Measurements from ENCODE around the gene MRM2.

The MRM2 gene

DNA sequence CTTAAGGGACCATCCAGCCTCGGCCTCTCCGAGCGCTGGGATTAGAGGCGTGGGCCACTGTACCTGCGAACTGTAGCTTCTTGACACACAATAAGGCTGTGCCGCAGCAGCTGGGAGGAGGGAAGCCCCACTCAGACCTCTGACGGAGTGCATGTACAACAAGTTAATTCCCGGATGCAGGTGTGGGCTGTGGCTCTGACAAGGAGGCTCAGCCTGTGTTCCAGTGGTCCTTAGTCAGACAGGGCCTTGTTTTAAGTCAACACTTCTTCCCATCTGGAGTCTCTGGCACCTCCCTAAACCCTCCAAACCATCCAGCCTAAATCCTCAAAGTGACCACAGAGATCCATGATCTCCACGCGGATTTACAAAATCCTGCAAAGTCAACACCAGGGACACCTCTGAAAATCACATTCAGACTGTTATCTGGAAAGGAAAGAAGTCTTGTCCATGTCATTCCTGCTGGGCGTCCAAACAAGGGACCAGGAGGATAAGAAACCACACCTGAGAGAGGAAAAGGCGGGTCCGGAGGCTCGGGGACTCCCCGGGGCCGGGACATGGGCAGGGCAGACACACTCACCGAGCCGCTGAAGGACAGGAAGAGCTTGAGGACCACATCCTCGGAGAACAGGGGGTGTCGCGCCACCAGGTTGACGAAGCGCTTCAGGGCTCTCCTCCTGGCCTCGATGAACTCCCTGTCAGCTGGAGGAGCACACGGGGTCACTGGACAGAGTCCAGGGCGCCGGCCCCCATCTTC lies 29.4 kb upstream of the MRM2 start:
- H3K27ac ChIP-seq (ENCODE audit: extremely low read depth, low read depth, low read length): no peak overlapping the region
- no peaks in the 10 kb centered on the region for H3K4me1 ChIP-seq (ENCODE audit: control insufficient read depth, insufficient read depth, low read length)
- POLR2A ChIA-PET: no interaction called here
- no peaks in the 10 kb centered on the region for H3K9me3 ChIP-seq (ENCODE audit: control insufficient read depth, insufficient read depth, low read depth, low read length)
- peaks cover 0 to 4% of the 10 kb centered on the region in 2 experiments; a peak in 1 of 3 replicates for H3K36me3 ChIP-seq (ENCODE audit: control insufficient read depth in 2 of 2, insufficient read depth in 1 of 2, low read length in 2 of 2)
- no peak overlapping the region for H3K4me3 ChIP-seq (ENCODE audit: low read depth, low read length)
- TF ChIP-seq ZFHX2 (tag by site-specific recombination; conservative IDR thresholded peaks at IDR 0.05) (no peak), EGR2 (tag by site-specific recombination; IDR thresholded peaks at IDR 0.05; ENCODE audit: low read depth) (no peak), ZNF112 (tag by site-specific recombination; IDR thresholded peaks at IDR 0.05) (no peak), ZEB2 (tag by site-specific recombination; IDR thresholded peaks at IDR 0.05) (no peak), ZNF514 (tag by site-specific recombination; IDR thresholded peaks at IDR 0.05) (no peak), KLF7 (tag by site-specific recombination; IDR thresholded peaks at IDR 0.05; ENCODE audit: borderline replicate concordance) (no peak), ZNF785 (tag by site-specific recombination; IDR thresholded peaks at IDR 0.05) (no peak), REST (tag by site-specific recombination; IDR thresholded peaks at IDR 0.05) (no peak), YY2 (tag by site-specific recombination; IDR thresholded peaks at IDR 0.05) (no peak), ZNF561 (tag by site-specific recombination; IDR thresholded peaks at IDR 0.05; ENCODE audit: borderline replicate concordance) (no peak), ZNF335 (tag by site-specific recombination; conservative IDR thresholded peaks at IDR 0.05) (no peak), OVOL3 (tag by site-specific recombination; IDR thresholded peaks at IDR 0.05) (no peak), ZSCAN30 (tag by site-specific recombination; IDR thresholded peaks at IDR 0.05) (no peak)
- TF ChIP-seq, protein P1, sequence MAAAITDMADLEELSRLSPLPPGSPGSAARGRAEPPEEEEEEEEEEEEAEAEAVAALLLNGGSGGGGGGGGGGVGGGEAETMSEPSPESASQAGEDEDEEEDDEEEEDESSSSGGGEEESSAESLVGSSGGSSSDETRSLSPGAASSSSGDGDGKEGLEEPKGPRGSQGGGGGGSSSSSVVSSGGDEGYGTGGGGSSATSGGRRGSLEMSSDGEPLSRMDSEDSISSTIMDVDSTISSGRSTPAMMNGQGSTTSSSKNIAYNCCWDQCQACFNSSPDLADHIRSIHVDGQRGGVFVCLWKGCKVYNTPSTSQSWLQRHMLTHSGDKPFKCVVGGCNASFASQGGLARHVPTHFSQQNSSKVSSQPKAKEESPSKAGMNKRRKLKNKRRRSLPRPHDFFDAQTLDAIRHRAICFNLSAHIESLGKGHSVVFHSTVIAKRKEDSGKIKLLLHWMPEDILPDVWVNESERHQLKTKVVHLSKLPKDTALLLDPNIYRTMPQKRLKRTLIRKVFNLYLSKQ (tag by site-specific recombination; IDR thresholded peaks at IDR 0.05; ENCODE audit: borderline replicate concordance): no peak
- CTCF ChIA-PET: interaction anchor here (1.0 kb wide), 1 partner anchor 10 kb away, joined by 3 read pairs; no protein-coding TSS in a partner anchor

DNA sequence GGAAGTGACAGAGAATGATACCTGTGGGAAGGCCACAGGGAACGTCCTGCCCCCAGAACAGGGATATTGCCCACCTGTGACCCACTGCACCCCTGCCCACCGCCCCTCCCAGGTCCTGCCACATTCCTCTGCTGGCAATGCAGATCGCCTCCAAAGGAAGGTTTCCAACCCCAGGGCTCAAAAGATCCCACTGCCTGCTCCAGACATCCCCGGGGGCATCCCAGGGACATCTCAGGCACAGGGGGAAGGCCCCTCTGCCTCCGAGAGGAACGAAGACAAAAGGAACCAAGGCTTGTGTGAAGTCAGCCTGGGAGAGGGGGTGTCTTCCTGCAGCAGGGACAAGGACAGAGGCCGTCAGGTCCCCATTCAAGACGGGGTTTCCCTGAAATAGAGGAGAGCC lies 28.5 kb upstream of the MRM2 start:
- H3K9me3 ChIP-seq (ENCODE audit: control insufficient read depth, insufficient read depth, low read depth, low read length): no peaks in the 10 kb centered on the region
- ChIA-PET POLR2A (interaction anchor here (0.6 to 1.0 kb wide), 2 partner anchors 10 to 95 kb away, joined by 3 read pairs; no protein-coding TSS in a partner anchor), CTCF (no interaction called here)
- no peak overlapping the region for H3K4me3 ChIP-seq (ENCODE audit: low read depth, low read length)
- no peak overlapping the region for H3K27ac ChIP-seq (ENCODE audit: extremely low read depth, low read depth, low read length)
- peaks cover 0 to 4% of the 10 kb centered on the region in 2 experiments; a peak in 1 of 3 replicates for H3K36me3 ChIP-seq (ENCODE audit: control insufficient read depth in 2 of 2, insufficient read depth in 1 of 2, low read length in 2 of 2)
- H3K4me1 ChIP-seq (ENCODE audit: control insufficient read depth, insufficient read depth, low read length): no peaks in the 10 kb centered on the region
- TF ChIP-seq ZNF391 (tag by site-specific recombination; IDR thresholded peaks at IDR 0.05; ENCODE audit: borderline replicate concordance, low read depth) (no peak), ZFP69B (tag by site-specific recombination; IDR thresholded peaks at IDR 0.05) (no peak), ZBTB17 (tag by site-specific recombination; IDR thresholded peaks at IDR 0.05) (no peak), ZNF433 (tag by site-specific recombination; IDR thresholded peaks at IDR 0.05; ENCODE audit: low read depth) (no peak), ZNF624 (tag by site-specific recombination; IDR thresholded peaks at IDR 0.05) (no peak), GLIS2 (tag by site-specific recombination; IDR thresholded peaks at IDR 0.05) (no peak), ZBTB21 (tag by site-specific recombination; IDR thresholded peaks at IDR 0.05) (no peak)
- TF ChIP-seq, protein P2, sequence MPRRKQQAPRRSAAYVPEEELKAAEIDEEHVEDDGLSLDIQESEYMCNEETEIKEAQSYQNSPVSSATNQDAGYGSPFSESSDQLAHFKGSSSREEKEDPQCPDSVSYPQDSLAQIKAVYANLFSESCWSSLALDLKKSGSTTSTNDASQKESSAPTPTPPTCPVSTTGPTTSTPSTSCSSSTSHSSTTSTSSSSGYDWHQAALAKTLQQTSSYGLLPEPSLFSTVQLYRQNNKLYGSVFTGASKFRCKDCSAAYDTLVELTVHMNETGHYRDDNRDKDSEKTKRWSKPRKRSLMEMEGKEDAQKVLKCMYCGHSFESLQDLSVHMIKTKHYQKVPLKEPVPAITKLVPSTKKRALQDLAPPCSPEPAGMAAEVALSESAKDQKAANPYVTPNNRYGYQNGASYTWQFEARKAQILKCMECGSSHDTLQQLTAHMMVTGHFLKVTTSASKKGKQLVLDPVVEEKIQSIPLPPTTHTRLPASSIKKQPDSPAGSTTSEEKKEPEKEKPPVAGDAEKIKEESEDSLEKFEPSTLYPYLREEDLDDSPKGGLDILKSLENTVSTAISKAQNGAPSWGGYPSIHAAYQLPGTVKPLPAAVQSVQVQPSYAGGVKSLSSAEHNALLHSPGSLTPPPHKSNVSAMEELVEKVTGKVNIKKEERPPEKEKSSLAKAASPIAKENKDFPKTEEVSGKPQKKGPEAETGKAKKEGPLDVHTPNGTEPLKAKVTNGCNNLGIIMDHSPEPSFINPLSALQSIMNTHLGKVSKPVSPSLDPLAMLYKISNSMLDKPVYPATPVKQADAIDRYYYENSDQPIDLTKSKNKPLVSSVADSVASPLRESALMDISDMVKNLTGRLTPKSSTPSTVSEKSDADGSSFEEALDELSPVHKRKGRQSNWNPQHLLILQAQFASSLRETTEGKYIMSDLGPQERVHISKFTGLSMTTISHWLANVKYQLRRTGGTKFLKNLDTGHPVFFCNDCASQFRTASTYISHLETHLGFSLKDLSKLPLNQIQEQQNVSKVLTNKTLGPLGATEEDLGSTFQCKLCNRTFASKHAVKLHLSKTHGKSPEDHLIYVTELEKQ (tag by site-specific recombination; IDR thresholded peaks at IDR 0.05; ENCODE audit: borderline replicate concordance): no peak
- TF ChIP-seq, protein P3, sequence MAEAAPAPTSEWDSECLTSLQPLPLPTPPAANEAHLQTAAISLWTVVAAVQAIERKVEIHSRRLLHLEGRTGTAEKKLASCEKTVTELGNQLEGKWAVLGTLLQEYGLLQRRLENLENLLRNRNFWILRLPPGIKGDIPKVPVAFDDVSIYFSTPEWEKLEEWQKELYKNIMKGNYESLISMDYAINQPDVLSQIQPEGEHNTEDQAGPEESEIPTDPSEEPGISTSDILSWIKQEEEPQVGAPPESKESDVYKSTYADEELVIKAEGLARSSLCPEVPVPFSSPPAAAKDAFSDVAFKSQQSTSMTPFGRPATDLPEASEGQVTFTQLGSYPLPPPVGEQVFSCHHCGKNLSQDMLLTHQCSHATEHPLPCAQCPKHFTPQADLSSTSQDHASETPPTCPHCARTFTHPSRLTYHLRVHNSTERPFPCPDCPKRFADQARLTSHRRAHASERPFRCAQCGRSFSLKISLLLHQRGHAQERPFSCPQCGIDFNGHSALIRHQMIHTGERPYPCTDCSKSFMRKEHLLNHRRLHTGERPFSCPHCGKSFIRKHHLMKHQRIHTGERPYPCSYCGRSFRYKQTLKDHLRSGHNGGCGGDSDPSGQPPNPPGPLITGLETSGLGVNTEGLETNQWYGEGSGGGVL (tag by site-specific recombination; IDR thresholded peaks at IDR 0.05): no peak
- TF ChIP-seq, protein P1 (tag by site-specific recombination; IDR thresholded peaks at IDR 0.05; ENCODE audit: borderline replicate concordance): no peak
